Effector memory CD4-positive, alpha-beta T cell (primary cell): ENCODE results near the gene TMEM150B.

ENCODE experiments used
- DNase-seq, 3 donors: peaks; one replicate each; pipeline ENCODE4 v3.0.0-alpha.2; 2020
- H3K27ac ChIP-seq: 2 replicates; pipeline ENCODE4 v1.7.0; 2013; ENCODE audit warnings: mild to moderate bottlenecking, low read length, moderate library complexity; ENCODE audit not compliant: insufficient read depth, poor library complexity, severe bottlenecking
- H3K27me3 ChIP-seq: replicated peaks from 2 replicates; pipeline ENCODE4 v1.7.0; 2013; ENCODE audit warnings: mild to moderate bottlenecking, low read length; ENCODE audit not compliant: insufficient read depth, control insufficient read depth, poor library complexity, severe bottlenecking
- H3K36me3 ChIP-seq: 2 replicates; pipeline ENCODE4 v1.7.0; 2013; ENCODE audit warnings: mild to moderate bottlenecking, low read length, moderate library complexity; ENCODE audit not compliant: control insufficient read depth, insufficient read depth
- H3K4me1 ChIP-seq: 2 replicates; pipeline ENCODE4 v1.7.0; 2013; ENCODE audit warnings: low read length, mild to moderate bottlenecking; ENCODE audit not compliant: control insufficient read depth, insufficient read depth, poor library complexity, severe bottlenecking
- H3K4me3 ChIP-seq: 2 replicates; pipeline ENCODE4 v1.7.0; 2013; ENCODE audit warnings: low read length, low read depth, mild to moderate bottlenecking; ENCODE audit not compliant: insufficient read depth, poor library complexity, severe bottlenecking
- H3K9me3 ChIP-seq: 2 replicates; pipeline ENCODE4 v1.7.0; 2013; ENCODE audit warnings: mild to moderate bottlenecking, low read length, moderate library complexity; ENCODE audit not compliant: control insufficient read depth

TMEM150B gene

DNA sequence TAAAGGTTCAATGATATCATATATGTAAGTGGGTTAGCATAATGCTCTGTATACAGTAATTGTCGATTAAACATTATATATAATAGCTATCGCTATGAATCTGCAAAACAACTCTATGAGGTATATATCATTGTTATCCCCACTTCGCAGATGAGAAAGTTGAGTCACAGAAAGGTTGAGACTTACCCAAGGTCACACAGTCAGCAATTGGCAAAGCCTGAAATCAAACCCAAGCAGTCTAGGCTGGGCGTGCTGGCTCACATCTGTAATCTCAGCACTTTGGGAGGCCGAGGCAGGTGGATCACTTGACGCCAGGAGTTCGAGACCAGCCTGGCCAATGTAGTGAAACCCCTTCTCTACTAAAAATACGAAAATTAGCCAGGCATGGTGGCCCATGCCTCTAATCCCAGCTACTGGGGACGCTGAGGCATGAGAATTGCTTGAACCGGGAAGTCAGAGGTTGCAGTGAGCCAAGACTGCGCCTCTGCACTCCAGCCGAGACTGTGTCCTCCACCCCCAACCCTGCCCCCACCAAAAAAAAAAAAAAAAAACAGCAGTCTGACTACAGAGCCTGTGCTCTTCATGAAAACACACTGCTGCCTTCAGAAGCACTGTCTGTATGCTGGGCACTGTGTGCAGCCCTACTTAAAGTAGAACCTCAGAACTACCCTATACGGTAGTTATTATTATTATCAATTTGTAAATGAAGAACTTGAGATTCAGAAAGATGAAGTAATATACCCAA lies 46.6 kb downstream of the TMEM150B start:
- H3K4me1 ChIP-seq: peaks cover 13% of the 10 kb centered on the region
- peaks cover 20% of the 10 kb centered on the region for H3K36me3 ChIP-seq
- DNase-seq: no peak
- no peak overlapping the region for H3K27ac ChIP-seq
- no peaks in the 10 kb centered on the region for H3K9me3 ChIP-seq
- no peak overlapping the region for H3K4me3 ChIP-seq
- no peaks in the 10 kb centered on the region for H3K27me3 ChIP-seq

GRCh38 chr19:55277494-55277893 lies 47.6 kb downstream of the TMEM150B start:
- Histone ChIP-seq H3K36me3 (peaks cover 29% of the 10 kb centered on the region), H3K27me3 (no peaks in the 10 kb centered on the region), H3K4me1 (peaks cover 13% of the 10 kb centered on the region), H3K9me3 (no peaks in the 10 kb centered on the region), H3K27ac (no peak overlapping the region), H3K4me3 (no peak overlapping the region)
- DNase-seq: no peak

DNA sequence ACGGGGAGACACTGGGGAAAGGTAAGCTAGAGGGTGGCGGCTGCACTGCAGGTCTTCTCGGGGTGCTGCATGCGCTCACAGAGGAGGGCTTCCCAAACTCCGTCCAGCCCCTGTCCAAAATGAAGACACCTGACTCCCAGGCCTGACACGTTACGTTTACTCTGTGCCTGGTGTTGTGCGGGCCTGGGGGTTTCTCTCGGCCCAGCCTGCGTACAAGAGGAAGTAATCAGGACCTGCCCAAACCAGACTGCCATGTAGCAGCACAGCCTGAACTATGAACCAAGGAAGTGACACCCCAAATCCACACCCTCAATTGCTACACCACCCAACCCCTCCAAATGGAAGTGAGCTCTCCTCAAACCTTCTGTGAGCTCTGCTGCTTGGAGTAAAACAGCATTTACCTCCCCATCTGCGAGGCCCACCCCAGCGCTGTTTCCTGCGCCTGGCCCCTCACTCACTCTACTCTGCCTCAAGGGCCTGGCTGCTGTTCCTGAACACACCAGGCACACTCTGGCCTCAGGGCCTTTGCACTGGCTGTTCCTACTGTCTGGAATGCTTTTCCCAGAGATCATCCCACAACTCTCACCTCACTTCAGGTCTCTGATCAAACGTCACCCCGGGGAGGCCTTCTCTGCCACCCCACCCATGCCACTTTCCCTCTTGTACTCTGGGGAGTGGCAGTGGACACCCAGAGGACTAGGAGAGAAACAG lies 48.3 kb downstream of the TMEM150B start:
- H3K27me3 ChIP-seq: no peaks in the 10 kb centered on the region
- H3K27ac ChIP-seq: no peak overlapping the region
- no peak for DNase-seq
- peaks cover 13% of the 10 kb centered on the region for H3K4me1 ChIP-seq
- H3K4me3 ChIP-seq: no peak overlapping the region
- H3K9me3 ChIP-seq: no peaks in the 10 kb centered on the region
- H3K36me3 ChIP-seq: peaks cover 29% of the 10 kb centered on the region

DNA sequence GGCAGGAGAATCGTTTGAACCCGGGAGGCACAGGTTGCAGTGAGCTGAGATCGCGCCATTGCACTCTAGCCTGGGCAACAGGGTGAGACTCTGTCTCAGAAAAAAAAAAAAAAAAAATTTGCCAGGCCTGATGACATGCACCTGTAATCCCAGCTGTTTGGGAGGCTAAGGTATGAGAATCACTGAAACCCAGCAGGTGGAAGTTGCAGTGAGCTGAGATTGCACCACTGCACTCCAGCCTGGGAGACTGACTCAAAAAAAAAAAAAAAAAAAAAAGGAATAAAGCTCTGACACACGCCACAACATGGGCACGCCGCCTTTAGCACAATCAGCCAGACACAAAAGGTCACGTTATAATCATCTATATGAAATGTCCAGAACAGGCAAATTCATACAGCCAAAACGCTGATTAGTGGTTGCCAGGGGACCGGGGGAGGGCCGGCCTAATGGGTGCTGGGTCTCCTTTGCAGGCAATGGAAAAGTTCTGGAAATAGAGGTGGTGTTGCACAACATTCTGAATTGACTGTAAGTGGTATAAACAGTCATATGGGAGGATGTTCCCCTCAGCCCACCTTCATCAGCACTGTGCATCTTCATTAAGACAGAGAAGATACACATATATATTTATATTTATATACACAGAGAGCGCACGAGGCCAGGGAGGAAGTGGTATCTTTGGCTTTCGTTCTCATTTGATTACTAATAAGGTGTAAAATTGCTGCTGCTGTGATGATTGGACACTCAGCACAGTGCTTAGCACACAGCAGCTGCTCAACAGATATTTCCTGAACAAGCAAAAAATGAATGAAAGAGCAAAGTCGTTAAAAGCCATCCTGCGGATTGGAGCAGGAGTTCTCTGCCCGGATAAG lies 49.1 kb downstream of the TMEM150B start:
- peaks cover 13% of the 10 kb centered on the region for H3K4me1 ChIP-seq

GRCh38 chr19:55273978-55274707 lies 51.0 kb downstream of the TMEM150B start:
- peaks cover 29% of the 10 kb centered on the region for H3K36me3 ChIP-seq

More for the DNA sequence above, 49.1 kb downstream of the TMEM150B start:
- H3K9me3 ChIP-seq: no peaks in the 10 kb centered on the region
- H3K27ac ChIP-seq: no peak overlapping the region
- H3K4me3 ChIP-seq: no peak overlapping the region
- no peaks in the 10 kb centered on the region for H3K27me3 ChIP-seq
- DNase-seq: no peak
- peaks cover 29% of the 10 kb centered on the region for H3K36me3 ChIP-seq

GRCh38 chr19:55272142-55272541 lies 53.0 kb downstream of the TMEM150B start:
- no peak for DNase-seq
- H3K4me3 ChIP-seq: no peak overlapping the region
- H3K36me3 ChIP-seq: peaks cover 23% of the 10 kb centered on the region
- H3K27me3 ChIP-seq: no peaks in the 10 kb centered on the region
- no peaks in the 10 kb centered on the region for H3K4me1 ChIP-seq
- no peak overlapping the region for H3K27ac ChIP-seq
- no peaks in the 10 kb centered on the region for H3K9me3 ChIP-seq

More at GRCh38 chr19:55273978-55274707, 51.0 kb downstream of the TMEM150B start:
- no peak overlapping the region for H3K4me3 ChIP-seq
- H3K9me3 ChIP-seq: no peaks in the 10 kb centered on the region
- H3K27me3 ChIP-seq: no peaks in the 10 kb centered on the region
- peaks cover 2% of the 10 kb centered on the region for H3K4me1 ChIP-seq
- H3K27ac ChIP-seq: no peak overlapping the region
- DNase-seq: no peak

DNA sequence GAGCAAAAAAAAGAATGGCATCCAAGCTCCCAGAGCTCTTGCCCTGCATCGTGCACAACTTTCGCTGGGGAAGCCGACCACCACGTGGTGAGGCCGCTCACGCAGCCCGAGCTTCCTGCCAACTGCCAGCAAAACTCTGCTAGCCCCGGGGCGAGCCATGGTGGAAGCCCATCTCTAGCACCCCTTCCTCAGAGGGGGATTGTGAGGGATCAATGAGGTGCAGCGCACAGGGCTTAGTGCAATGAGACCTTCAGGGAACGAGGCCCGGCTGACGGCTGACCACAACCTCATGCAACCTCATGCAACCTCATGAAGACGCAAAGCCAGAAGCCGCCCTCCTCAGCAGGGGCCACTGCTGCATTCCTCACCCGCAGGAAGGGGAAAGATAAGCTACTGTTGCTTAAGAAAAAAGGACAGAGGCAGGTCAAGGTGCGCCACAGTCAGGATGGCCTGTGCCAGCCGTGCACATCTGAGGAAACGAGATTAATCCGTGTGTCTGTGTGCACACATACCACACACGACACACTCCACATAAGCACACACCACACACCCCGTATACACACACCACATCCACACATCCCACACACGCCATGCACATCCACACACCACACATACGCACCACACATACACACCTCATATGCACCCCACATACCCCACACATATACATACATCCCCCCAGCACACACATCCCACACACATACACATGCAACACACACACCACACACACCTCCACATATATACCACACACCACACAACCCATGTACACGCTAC lies 54.8 kb downstream of the TMEM150B start:
- no peak for DNase-seq
- no peak overlapping the region for H3K27ac ChIP-seq
- H3K36me3 ChIP-seq: peaks cover 13% of the 10 kb centered on the region
- no peaks in the 10 kb centered on the region for H3K27me3 ChIP-seq
- no peaks in the 10 kb centered on the region for H3K9me3 ChIP-seq
- H3K4me1 ChIP-seq: no peaks in the 10 kb centered on the region
- H3K4me3 ChIP-seq: no peak overlapping the region

- Histone ChIP-seq H3K9me3 (no peaks in the 10 kb centered on the region), H3K27me3 (no peaks in the 10 kb centered on the region), H3K27ac (no peak overlapping the region), H3K4me3 (no peak overlapping the region), H3K36me3 (peaks cover 13% of the 10 kb centered on the region), H3K4me1 (no peaks in the 10 kb centered on the region)
- no peak for DNase-seq
These were observed 55.8 kb downstream of the TMEM150B start for GRCh38 chr19:55269299-55269698.

DNA sequence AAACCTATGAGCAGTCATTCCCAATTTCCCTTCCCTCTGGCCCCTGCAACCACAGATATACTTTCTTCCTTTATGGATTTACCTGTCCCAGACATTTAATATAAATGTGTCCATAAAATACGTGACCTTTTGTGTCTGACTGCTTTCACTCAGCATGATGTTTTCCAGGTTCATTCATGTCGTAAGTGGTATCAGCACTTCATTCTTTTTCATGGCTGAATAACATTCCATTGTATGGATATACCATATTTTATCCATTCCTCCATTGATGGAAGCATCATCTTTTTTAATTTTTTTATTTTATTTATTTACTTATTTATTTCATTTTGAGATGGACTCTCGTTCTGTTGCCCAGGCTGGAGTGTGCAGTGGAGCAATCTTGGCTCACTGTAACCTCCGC lies 58.3 kb downstream of the TMEM150B start:
- no peaks in the 10 kb centered on the region for H3K9me3 ChIP-seq

More for the DNA sequence above, 58.3 kb downstream of the TMEM150B start:
- H3K4me3 ChIP-seq: no peak overlapping the region
- no peak overlapping the region for H3K27ac ChIP-seq
- H3K4me1 ChIP-seq: no peaks in the 10 kb centered on the region
- no peak for DNase-seq
- H3K27me3 ChIP-seq: no peaks in the 10 kb centered on the region
- H3K36me3 ChIP-seq: no peaks in the 10 kb centered on the region
